Measurements from ENCODE around the gene SKIL.

GRCh38 chr3:170386468-170386867, 29.0 kb downstream of the SKIL start:
- TF ChIP-seq CTCF (IDR thresholded peaks at IDR 0.05) (no peak), POLR2A (IDR thresholded peaks at IDR 0.05) (no peak)
